Non-pigmented ciliary epithelial cell (primary cell): ENCODE data around the gene ACAA2.
"Not testable (repeated sequence)": the region's sequence is repeated elsewhere in the genome, so short reads cannot be mapped to it uniquely, and the experiment has no call there.

ENCODE experiments used
- DNase-seq: peaks from one replicate; pipeline ENCODE4 v3.0.0-alpha.2; 2010; ENCODE audit warnings: low read depth

Gene ACAA2

DNA sequence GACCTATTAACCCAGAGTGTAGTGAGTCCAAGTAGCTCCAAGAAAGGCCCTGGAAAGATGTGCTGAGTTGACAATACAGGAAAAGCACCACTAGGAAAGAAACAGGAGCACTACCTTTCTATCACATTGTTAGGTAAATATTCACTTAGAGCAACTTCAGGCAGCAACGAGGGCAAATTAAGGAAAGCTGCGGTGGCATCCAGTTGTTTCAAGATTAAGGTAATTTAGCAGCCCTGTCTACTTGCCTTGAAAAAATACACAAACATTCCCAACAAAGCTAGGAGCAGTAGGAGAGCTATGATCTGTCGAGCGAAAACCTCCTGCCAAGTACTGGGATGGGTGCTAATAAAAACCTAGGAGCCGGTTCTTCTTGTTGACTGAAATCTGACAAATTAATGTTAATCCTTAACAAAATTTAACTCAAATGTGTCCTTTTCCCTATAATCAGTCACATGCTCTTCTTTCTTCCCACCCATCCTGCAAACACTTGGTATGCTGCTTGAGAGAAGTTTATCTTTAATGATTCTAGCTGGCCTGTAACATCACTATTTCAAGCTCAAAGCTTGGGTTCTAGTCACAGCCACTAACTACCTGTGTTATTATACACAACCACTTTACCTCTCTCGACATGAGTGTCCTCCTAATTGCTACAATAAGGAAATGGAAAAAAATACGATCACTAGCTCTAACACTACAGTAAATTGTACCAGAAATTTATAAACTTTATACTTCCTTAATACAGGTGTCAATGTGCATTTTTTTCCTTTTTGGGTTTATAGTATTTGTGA lies 2.0 kb downstream of the ACAA2 start:
- no peak for DNase-seq

DNA sequence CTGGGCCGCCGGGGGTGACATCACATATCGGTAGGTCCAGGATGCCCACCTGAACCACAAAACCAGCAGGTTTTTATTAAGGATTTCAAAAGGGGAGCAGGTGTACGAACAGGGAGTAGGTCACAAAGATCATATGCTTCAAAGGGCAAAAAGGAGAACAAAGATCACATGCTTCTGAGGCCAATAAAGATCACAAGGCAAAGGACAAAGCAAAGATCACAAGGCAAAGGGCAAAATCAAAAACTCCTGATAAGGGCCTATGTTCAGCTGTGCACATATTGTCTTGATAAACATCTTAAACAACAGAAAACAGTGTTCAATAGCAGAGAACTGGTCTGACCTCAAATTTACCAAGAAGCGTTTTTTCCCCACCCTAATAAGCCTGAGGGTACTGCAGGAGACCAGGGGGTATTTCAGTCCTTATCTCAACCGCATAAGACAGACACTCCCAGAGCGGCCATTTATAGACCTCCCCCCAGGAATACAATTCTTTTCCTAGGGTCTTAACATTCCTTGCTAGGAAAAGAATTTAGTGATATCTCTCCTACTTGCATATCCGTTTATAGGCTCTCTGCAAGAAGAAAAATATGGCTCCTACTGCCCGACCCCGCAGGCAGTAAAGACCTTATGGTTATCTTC lies 4.7 kb downstream of the ACAA2 start:
- not testable (repeated sequence) for DNase-seq

DNA sequence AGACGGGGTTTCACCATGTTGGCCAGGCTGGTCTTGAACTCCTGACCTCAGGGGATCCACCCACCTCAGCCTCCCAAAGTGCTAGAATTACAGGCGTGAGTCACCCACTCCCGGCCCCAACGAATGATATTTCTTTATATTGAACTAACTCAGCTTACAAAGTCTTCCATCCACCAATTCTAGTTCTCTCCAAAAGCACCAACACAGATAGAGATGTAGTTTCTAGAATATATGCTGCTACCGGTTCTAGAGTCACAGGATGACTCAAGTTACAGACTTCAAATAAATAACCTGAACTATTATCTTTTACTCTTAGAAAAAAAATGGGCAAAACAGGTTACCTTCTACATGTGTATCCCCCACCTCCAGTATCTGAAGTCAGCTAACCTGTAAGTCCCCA lies 9.2 kb downstream of the ACAA2 start:
- DNase-seq = no peak

DNA sequence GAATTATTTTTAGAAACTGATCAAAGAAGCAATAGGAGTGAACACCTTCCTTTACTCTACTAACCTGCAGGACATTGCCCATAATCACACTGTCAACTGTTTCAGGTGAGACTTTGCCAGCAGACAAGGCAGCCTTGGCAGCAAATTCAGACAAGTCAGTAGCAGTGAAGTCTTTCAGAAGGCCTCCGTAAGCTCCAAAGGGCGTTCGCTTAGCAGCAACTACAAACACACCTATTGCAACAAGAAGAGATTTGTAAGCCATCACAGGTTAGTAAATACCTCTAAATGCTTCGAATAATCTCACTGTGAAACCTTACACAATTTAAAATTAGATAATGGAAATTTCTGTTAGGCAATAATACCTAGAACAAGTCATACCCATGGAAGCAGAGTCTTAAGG lies 10.7 kb downstream of the ACAA2 start:
- DNase-seq = no peak

DNA sequence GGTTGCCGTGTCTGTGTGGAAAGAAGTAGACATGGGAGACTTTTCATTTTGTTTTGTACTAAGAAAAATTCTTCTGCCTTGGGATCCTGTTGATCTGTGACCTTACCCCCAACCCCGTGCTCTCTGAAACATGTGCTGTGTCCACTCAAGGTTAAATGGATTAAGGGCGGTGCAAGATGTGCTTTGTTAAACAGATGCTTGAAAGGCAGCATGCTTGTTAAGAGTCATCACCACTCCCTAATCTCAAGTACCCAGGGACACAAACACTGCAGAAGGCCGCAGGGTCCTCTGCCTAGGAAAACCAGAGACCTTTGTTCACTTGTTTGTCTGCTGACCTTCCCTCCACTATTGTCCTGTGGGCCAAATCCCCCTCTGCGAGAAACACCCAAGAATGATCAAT lies 12.8 kb downstream of the ACAA2 start:
- DNase-seq = not testable (repeated sequence)

DNA sequence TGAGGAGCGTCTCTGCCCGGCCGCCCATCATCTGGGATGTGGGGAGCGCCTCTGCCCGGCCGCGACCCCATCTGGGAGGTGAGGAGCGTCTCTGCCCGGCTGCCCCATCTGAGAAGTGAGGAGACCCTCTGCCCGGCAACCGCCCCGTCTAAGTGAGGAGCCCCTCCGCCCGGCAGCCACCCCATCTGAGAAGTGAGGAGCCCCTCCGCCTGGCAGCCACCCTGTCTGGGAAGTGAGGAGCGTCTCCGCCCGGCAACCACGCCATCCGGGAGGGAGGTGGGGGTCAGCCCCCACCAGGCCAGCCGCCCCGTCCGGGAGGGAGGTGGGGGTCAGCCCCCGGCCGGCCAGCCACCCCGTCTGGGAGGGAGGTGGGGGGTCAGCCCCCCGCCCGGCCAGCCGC lies 13.5 kb downstream of the ACAA2 start:
- DNase-seq = not testable (repeated sequence)

DNA sequence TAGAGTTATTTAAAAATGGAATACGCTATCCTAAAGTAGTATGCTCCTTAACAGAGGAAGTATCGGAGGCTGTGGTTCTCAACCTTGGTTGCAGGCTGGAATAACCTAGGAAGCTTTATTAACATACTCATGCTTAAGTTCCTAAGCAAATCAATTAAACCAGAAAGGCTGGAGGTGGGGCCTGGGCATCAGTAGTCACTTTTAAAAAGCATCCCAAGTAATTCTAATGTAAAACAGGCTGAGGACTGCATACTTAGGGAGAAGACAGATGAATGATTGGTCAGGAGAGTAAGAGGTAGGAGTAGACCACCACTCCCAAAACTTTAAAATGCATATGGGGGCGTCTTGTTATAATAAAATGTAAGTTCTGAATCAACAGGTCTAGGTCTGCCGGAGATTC lies 15.3 kb downstream of the ACAA2 start:
- no peak for DNase-seq

DNA sequence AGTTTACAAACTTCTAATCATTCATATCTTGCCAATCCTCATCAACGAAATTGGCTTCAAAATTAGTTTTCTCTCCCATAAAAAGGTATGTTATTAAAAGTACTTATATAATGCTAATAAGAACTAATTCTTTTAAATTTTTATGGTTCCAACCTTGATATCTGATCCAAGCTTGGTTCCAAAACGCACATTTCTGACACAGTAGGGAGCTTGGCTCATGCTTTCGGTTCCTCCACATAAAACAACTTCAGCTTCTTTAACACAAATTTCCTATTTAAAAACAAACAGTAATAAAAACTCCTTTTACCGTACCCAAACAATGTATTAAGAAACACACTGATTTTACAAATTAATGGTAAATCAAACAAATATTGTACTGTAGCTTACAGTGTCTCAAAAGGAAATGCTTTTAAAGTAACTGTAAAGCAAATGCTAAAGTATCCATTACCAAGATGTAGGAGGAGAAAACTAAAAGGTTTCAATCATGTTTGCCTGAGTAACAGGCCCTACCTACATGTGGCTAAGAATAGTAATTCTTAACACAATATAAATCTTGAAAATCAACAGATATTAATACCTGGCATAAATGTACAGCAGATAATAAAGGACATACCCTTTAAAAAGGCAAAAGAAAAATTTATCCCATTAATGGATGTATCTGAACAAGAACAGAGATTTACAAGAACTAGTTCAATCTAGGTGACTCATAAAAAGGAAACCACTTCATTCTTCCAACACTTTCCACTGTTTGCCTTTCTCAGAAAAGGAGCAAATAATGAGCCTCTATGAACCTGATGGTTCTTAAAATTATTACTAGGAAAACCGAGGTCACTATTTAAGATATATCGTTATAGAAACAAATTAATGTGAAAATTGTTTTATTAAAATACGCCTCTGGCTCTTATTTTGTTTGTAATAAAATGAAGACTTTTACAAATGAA lies 17.5 kb downstream of the ACAA2 start:
- DNase-seq = no peak

DNA sequence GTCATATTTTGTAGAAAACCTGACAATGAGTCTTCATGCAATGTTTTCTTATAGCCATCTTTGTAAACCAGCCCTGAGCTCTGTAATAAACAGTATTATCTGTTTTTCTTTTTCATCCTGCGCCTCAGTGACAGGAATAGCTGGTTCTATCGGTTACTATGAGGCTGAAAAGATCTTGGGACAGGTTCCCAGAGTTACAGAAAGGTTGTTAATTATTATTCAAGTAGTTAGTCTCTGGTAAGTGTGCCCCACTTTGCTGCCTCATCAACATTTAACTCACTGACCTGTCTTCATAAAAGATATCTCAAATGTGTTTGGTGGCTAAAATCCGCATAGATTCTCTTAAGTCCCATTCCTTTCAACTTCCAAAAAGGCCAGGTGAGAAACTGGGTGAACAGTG lies 18.6 kb downstream of the ACAA2 start:
- DNase-seq = no peak

DNA sequence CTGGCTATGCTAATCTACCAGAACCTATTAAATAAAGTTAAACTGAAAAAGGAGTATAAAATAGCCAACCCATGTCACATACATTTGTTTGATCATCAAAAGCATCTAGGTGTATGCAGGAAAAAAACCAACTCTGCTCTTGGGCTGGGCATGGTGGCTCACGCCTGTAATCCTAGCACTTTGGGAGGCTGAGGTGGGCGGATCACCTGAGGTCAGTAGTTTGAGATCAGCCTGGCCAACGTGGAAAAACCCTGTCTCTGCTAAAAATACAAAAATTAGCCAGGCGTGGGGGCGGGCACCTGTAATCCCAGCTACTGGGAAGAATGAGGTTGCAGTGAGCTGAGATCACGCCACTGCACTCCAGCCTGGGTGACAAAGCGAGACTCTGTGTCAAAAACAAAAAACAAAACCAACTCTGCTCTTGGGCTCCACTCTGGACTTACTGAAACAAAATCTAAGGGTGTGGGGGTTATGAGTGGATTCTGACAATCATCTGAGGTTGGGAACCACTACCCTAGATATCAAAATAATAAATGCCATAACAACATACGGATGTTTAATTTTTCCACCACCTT lies 23.7 kb downstream of the ACAA2 start:
- not testable (repeated sequence) for DNase-seq

DNA sequence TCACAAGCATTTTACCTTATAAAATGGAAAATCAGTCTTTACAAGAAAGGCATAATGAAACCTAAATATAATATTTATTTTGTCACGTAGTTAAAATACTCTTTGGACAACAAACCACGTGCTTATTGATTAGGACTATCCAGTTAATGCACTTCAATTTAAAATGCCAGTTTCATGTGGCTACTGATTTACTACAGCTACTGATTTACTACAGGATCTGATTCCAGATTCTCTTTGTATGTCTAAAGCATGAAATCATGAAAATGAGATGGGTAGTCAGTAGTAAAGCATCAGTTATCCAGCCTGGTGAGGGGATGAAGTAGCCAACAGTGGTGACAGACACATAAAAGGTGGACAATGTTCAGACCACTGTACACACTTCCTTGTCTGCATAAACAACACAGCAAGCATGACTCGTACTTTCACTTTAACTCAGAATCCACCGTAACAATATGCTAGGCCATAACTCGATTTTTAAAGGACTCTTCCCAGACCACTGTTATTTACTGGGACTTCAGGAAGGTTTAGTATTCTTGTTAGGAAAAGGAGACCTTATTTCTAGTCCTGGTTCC lies 24.9 kb downstream of the ACAA2 start:
- no peak for DNase-seq

DNA sequence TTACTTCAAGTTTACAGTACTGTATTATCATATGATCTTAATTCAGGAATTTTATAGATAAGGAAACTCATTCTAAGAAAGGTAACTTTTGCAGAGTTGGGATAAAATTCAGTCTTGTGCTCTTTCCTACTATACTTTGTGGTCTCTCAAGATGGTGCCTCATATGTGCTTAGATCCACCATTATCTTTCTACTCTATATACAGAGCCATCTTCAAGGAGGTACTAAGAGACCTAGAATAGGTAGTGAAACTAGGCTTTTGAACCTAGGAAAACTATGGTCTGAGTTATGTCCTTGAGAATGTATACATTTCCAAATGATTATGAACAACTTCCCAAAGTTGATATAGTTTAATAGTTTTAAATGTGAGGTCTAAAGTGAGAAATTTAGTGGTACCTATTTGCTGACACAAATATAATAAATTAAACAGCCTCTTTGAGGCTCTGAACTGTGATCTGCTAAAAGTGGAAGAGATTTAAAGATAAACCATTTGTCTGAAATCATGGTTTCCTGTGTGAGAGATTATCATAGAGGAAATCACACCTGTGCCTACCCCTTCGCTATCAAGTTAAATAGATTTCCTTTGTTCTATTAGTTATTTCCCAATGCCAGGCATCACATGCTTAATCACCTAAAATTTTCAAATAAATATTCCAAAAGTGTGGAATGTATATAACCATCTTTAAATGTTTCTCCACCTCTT lies 27.2 kb downstream of the ACAA2 start:
- no peak for DNase-seq

DNA sequence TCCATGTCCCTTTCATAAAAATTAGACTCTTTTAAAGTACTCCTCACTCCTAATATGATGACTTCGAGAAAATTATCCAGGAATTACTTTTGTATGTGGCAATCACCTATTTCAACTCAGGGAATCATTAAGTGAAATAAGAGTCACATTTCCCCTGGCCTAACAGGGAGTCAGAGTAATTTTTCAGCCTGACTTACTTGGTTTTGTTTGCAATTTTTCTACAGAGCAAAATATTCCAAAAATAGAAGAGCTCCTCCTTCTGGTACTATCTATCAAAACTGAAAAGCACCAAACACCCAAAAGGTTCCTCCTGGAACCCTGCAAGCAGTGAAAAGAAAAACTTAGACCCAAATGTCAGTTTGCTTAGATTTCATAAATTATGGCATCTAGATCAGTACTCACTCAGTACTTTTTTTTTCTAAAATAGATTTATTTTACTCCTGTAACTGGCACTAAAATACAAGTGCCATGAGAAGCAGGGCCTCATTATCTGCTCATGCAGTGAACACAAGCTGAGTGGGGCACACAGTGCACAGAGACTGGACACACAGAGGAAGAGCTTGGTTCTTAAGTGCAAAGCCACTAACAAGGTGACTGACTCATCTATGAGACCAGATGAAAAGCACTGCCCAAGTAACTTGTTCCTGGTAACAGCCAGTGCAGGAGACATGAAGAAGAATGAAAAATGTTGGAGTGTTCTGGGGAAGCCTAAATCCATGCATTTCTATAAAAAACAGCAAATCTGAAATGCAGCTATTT lies 28.7 kb downstream of the ACAA2 start:
- no peak for DNase-seq

DNA sequence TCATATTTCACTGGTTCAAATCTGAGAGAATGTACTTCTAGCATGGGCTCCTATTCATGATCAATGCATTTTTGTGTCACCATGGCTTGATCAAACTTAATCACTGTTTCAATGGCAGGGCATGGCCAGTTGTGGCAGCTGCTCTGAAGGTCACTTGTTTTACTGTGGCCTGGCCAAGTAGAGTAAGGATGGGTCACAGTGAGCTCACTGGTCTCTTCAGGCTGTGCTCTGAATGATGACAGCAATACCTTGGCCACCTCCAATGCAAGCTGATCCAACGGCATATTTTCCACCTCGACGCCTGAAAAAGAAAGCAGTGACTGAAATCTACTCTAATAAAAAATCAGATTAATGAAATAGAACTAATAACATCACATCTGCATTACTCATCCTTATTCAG lies 29.7 kb downstream of the ACAA2 start:
- DNase-seq = not testable (repeated sequence)

DNA sequence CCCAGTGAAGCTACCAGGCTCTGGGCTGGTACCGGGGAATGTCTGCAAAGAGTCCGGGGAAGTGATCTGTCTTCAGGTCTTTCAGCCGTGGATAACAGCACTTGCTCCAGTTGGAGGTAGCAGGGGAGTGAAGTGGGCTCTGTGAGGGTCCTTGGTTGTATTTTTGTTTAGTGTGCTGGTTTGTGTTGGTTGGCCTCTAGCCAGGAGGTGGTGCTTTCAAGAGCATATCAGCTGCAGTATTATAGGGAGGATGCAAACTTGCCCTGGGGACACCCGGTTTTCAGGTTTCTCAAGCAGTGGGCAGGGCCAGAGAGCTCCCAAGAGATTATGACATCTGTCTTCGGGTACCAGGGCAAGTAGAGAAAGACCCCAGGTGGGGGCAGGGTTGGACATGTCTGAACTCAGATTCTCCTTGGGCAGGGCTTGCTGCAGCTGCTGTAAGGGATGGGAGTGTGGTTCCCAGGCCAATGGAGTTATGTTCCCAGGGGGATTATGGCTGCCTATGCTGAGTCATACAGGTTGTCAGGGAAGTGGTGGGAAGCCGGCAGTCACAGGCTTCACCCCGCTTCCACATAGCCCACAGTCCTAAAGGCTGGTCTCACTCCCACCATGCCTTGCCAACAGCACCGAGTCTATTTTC lies 34.4 kb downstream of the ACAA2 start:
- peak; percentile 56 for DNase-seq

DNA sequence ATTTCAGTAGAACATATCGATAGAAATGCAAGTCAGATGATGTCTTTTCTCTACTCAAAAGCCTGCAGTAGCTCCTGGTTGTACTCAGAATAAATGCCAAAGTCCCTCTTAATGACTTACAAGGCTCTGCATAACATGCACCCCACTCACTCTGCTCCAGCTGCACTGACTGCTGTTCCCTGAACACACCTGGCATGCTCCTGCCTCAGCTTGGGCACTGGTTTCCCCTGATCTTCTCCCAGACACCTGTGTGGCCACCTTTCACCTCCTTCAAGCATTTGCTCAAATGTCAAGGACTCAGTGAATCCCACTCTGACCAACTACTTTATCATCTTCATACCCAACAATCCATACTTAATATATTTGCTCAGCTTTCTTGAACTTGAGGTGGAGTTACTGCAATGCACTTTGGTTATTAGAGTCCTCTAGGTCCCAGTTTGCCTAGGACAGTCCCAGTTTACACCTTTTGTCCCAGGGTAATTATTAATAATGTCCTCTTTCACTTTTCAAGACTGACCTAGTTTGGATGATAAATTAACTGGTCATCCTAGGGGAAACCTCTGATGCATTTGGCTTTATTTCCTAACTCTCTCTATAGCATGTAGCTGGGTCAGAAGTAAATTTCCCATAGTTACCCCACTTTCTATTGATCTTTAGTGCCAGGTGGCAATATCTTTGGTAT lies 44.1 kb downstream of the ACAA2 start:
- DNase-seq = no peak

DNA sequence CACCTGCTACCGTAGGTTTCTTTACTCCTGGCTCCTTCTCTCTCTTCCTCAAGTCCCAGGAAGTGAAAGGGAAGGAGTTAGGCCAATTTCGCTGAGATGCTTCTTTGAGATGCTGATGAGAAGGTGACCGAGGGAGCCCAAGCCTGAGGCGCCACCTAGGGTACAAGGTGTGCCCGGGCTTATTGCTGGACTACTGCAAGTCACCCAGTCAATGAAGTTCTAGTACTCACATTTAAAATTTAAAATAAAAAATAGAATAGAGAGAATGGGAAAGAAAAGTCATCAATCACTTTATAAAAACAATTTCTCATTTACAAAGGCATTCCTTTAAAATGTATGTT lies 45.3 kb downstream of the ACAA2 start:
- no peak for DNase-seq

DNA sequence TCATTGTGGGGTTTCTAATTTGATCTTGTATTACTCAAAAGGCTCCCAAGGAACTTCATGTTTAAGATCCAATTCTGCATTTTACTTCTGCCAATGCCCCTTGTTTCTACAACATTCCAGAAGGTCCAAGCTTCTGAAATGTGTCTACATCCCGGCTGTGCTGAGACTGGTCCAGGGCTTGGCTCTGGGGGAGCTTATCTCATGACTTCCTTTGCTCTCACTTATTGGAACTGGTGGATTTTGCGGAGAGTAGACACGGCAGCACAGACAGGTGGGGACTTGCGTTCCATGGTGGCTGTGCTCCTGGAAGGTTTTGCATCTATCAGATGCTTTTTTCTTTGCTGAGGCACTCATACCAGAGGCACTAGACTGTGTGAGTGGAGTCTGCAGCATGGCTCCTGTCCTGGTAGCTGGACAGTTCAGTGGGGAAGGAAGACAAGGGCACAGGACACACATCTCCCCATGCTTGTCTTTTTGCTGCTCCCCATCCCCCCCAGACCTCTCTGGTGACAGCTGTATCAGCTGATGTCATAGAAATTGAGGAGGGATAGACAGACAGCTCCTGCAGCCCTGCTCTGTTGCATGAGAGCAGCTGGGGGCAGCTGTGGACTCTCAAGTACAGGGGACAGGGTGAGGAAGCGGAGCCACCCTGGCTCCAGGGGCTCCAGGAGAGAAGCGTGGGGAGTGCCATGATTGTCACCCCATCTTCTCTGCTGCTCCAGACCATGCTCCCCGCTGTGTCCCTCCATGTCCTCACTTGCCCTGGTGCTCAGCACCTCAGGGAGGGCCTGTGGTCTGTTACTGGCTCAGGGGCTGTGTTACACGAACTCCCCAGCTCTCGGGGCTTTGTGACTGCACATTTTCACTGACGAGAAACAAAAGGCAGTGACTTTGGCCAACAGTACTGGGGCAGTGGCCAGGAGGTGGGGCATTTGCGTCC lies 46.0 kb downstream of the ACAA2 start:
- no peak for DNase-seq
